Natural killer cell (primary cell): Measurements from ENCODE around the gene CSF1. TPM values are rescaled to one million over a fixed set of nuclear protein-coding genes. Genes with fewer than 3 reads are reported as not detected.

Experiments
- ATAC-seq, 3 donors: fragments of 150-1000 bp in 2 of 3; fragments of 200-7000 bp in 1 of 3; cut with Tn5 transposase; 1 replicate in 1 of 3; 2 replicates in 2 of 3; pipeline ENCODE4 v1.10.0; 2021; ENCODE audit warnings: mild to moderate bottlenecking in 2 of 3, moderate library complexity in 2 of 3
- DNase-seq, 2 donors: peaks; one replicate each; pipeline versions ENCODE4 v3.0.0 to v3.0.0-alpha.2; 2013 to 2021; ENCODE audit warnings: mixed read lengths in 1 of 2
- H3K27ac ChIP-seq: one replicate; pipeline ENCODE4 v1.5.1; 2013; ENCODE audit warnings: mild to moderate bottlenecking, low read length
- H3K27me3 ChIP-seq: one replicate; pipeline ENCODE4 v1.6.1; 2013; ENCODE audit warnings: low read length; ENCODE audit not compliant: control insufficient read depth, insufficient read depth
- H3K36me3 ChIP-seq: one replicate; pipeline ENCODE4 v1.6.1; 2013; ENCODE audit warnings: low read length; ENCODE audit not compliant: control insufficient read depth, insufficient read depth
- H3K4me1 ChIP-seq: one replicate; pipeline ENCODE4 v1.6.1; 2013; ENCODE audit warnings: low read length; ENCODE audit not compliant: control insufficient read depth, insufficient read depth
- H3K4me3 ChIP-seq: one replicate; pipeline ENCODE4 v1.5.1; 2013; ENCODE audit warnings: low read length
- H3K9me3 ChIP-seq: one replicate; pipeline ENCODE4 v1.6.1; 2013; ENCODE audit warnings: low read length; ENCODE audit not compliant: control insufficient read depth, insufficient read depth
- H3K27ac Mint-ChIP-seq, 2 donors: one replicate each; pipeline ENCODE4 v1.8.0; 2022; ENCODE audit warnings: mild to moderate bottlenecking in 2 of 2, mixed read lengths in 2 of 2, moderate library complexity in 1 of 2
- H3K27me3 Mint-ChIP-seq, 2 donors: one replicate each; pipeline ENCODE4 v1.8.0; 2022; ENCODE audit warnings: low read depth in 2 of 2, mixed read lengths in 2 of 2
- H3K36me3 Mint-ChIP-seq: one replicate; pipeline ENCODE4 v1.8.0; 2022; ENCODE audit warnings: mixed read lengths
- H3K4me1 Mint-ChIP-seq, 2 donors: one replicate each; pipeline ENCODE4 v1.8.0; 2022; ENCODE audit warnings: mixed read lengths in 2 of 2
- H3K4me3 Mint-ChIP-seq: one replicate; pipeline ENCODE4 v1.8.0; 2022; ENCODE audit warnings: mild to moderate bottlenecking, moderate library complexity, mixed read lengths
- H3K9me3 Mint-ChIP-seq, 2 donors: one replicate each; pipeline ENCODE4 v1.8.0; 2022; ENCODE audit warnings: mixed read lengths in 2 of 2
- WGBS: methylation state at CpG from one replicate; pipeline ENCODE4 v1.1.7; 2013; ENCODE audit warnings: missing lambda C conversion rate; ENCODE audit not compliant: insufficient coverage; 5-methylcytosine and 5-hydroxymethylcytosine counted together
- intact Hi-C: fragments of 100-400 bp; cut with micrococcal nuclease; formaldehyde crosslinking; loops from one replicate; pipeline ENCODE4 v1.14.2; 2022
- total RNA-seq, 4 donors: library from RNA; stranded (reverse); fragments of 120-200 nt in 1 of 4; gene quantifications; one replicate each; pipeline versions ENCODE4 v1.2.3 to v1.2.4, GENCODE V29; 2013 to 2022
- TF ChIP-seq, protein P1 (sequence below): fragments of 200-600 bp; IDR thresholded peaks from one replicate; pipeline ENCODE4 v1.8.0; 2022; ENCODE audit warnings: antibody characterized with exemption

The CSF1 gene
- total RNA-seq, 3 donors from 2014 or later (not counting 1 experiment from before 2014, with no cell fraction given), result 2.1 to 57.9 (median 3.7) TPM

- Histone ChIP-seq H3K9me3 (no peaks in the 10 kb centered on the region), H3K36me3 (no peaks in the 10 kb centered on the region), H3K27ac (no peak overlapping the region), H3K4me3 (no peak overlapping the region), H3K27me3 (no peaks in the 10 kb centered on the region), H3K4me1 (peaks cover 12% of the 10 kb centered on the region)
- Mint-ChIP-seq H3K36me3 (no peaks in the 10 kb centered on the region), H3K27ac (no peak overlapping the region), H3K4me3 (no peak overlapping the region), H3K9me3 (no peaks in the 10 kb centered on the region), H3K27me3 (peaks cover 2 to 8% of the 10 kb centered on the region in 2 donors), H3K4me1 (peaks cover 7 to 10% of the 10 kb centered on the region in 2 donors)
- TF ChIP-seq, protein P1, sequence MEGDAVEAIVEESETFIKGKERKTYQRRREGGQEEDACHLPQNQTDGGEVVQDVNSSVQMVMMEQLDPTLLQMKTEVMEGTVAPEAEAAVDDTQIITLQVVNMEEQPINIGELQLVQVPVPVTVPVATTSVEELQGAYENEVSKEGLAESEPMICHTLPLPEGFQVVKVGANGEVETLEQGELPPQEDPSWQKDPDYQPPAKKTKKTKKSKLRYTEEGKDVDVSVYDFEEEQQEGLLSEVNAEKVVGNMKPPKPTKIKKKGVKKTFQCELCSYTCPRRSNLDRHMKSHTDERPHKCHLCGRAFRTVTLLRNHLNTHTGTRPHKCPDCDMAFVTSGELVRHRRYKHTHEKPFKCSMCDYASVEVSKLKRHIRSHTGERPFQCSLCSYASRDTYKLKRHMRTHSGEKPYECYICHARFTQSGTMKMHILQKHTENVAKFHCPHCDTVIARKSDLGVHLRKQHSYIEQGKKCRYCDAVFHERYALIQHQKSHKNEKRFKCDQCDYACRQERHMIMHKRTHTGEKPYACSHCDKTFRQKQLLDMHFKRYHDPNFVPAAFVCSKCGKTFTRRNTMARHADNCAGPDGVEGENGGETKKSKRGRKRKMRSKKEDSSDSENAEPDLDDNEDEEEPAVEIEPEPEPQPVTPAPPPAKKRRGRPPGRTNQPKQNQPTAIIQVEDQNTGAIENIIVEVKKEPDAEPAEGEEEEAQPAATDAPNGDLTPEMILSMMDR, result no peak
- DNase-seq (no peak), ATAC-seq (no peak)
- intact Hi-C loops, result no loop called here
- 88% methylated on average over 7 of the region's 9 CpGs for WGBS
These were observed 19.8 kb downstream of the CSF1 start for GRCh38 chr1:109930252-109930993.

DNA sequence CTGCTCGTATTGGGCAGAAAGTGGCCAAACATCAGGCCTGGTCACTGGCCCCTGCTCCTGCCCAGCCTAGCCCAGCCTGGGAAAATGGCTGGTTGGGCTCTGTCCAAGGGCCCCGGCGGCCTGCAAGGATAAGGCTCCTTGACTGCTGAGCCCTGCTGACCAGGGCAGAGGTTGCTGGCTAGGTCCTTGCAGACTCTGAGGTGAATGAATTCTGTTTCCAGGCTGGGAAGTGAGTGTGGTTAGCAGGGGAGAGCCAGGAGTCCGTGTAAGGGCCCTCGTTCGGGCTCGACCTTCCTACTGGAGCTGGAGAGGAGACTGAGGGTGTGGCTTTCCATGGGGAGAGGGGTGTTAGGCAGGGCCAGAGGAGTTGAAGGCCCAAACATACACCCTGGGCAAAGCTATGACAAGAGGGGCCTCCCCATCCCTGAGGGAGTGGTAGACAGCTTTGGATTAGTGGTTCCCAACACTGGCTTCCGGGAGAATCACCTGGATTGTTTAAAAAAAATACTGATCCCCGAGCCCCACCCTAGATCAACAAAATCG lies 20.6 kb downstream of the CSF1 start:
- intact Hi-C loops, result no loop called here
- Histone ChIP-seq H3K9me3 (no peaks in the 10 kb centered on the region), H3K27ac (no peak overlapping the region), H3K27me3 (no peaks in the 10 kb centered on the region), H3K4me1 (peaks cover 12% of the 10 kb centered on the region), H3K36me3 (no peaks in the 10 kb centered on the region), H3K4me3 (no peak overlapping the region)
- peaks cover 7 to 10% of the 10 kb centered on the region in 2 donors for H3K4me1 Mint-ChIP-seq
- H3K27me3 Mint-ChIP-seq, result peaks cover 0 to 10% of the 10 kb centered on the region in 2 donors
- no peak overlapping the region for H3K27ac Mint-ChIP-seq
- H3K4me3 Mint-ChIP-seq, result no peak overlapping the region
- ATAC-seq (no peak), DNase-seq (no peak)
- H3K9me3 Mint-ChIP-seq, result no peaks in the 10 kb centered on the region
- H3K36me3 Mint-ChIP-seq, result no peaks in the 10 kb centered on the region
- TF ChIP-seq, protein P1, result no peak
- 87% methylated on average over 10 of the region's 10 CpGs for WGBS

- Histone ChIP-seq H3K4me3 (no peak overlapping the region), H3K36me3 (no peaks in the 10 kb centered on the region), H3K27ac (no peak overlapping the region), H3K4me1 (peaks cover 12% of the 10 kb centered on the region), H3K9me3 (no peaks in the 10 kb centered on the region), H3K27me3 (no peaks in the 10 kb centered on the region)
- Mint-ChIP-seq H3K27ac (no peak overlapping the region), H3K9me3 (peaks cover 3% of the 10 kb centered on the region in 2 donors), H3K36me3 (peaks cover 7% of the 10 kb centered on the region), H3K27me3 (peaks cover 4 to 18% of the 10 kb centered on the region in 2 donors), H3K4me1 (peaks cover 7 to 10% of the 10 kb centered on the region in 2 donors), H3K4me3 (no peak overlapping the region)
- ATAC-seq (no peak), DNase-seq (no peak)
- intact Hi-C loops, result no loop called here
- TF ChIP-seq, protein P1, result no peak
- 94% methylated on average over 3 of the region's 3 CpGs for WGBS
These were observed 21.4 kb downstream of the CSF1 start for GRCh38 chr1:109931911-109932636.
